ENCODE measurements around the gene KRTAP4-8.
"Not testable (repeated sequence)": the region's sequence is repeated elsewhere in the genome, so short reads cannot be mapped to it uniquely, and the experiment has no call there.

Gene KRTAP4-8

GRCh38 chr17:41116297-41116696, 18.4 kb upstream of the KRTAP4-8 start:
- Histone ChIP-seq H3K79me2 (ENCODE audit: insufficient read depth, low read length) (no peaks in the 10 kb centered on the region), H3K4me1 (ENCODE audit: insufficient read depth, low read length, poor library complexity, severe bottlenecking) (peaks cover 47% of the 10 kb centered on the region), H3F3A (ENCODE audit: low read depth) (peaks cover 7% of the 10 kb centered on the region; the same call in 1 of the 2 replicates), H4K20me1 (ENCODE audit: insufficient read depth, low read length, poor library complexity, severe bottlenecking) (no peaks in the 10 kb centered on the region), H3K9me2 (replicated peaks; ENCODE audit: low read depth, low read length) (no peaks in the 10 kb centered on the region), H3K27me3 (ENCODE audit: insufficient read depth, low read length, poor library complexity, severe bottlenecking) (no peaks in the 10 kb centered on the region), H3K9me3 (ENCODE audit: insufficient read depth, low read depth, low read length) (peaks cover 11% of the 10 kb centered on the region; the same call in 1 of the 2 replicates), H2AFZ (ENCODE audit: low read length) (no peak overlapping the region), H3K4me3 (ENCODE audit: low read length, poor library complexity, severe bottlenecking) (no peak overlapping the region), H3K4me2 (ENCODE audit: low read depth, low read length, poor library complexity, severe bottlenecking) (peak overlapping the region; percentile 31), H3K9ac (ENCODE audit: low read depth, low read length, poor library complexity, severe bottlenecking) (no peak overlapping the region), H3K36me3 (ENCODE audit: insufficient read depth, low read length) (no peaks in the 10 kb centered on the region)
- TF ChIP-seq CTCF (conservative IDR thresholded peaks at IDR 0.05; ENCODE audit: low read length) (no peak), EZH2phosphoT487 (IDR thresholded peaks at IDR 0.05; ENCODE audit: borderline replicate concordance) (no peak)

GRCh38 chr17:41111151-41111885, 13.4 kb upstream of the KRTAP4-8 start:
- Histone ChIP-seq H3K9me3 (ENCODE audit: insufficient read depth, low read depth, low read length) (peaks cover 11% of the 10 kb centered on the region; the same call in 1 of the 2 replicates), H3F3A (ENCODE audit: low read depth) (peaks cover 2% of the 10 kb centered on the region; the same call in 1 of the 2 replicates), H3K9ac (ENCODE audit: low read depth, low read length, poor library complexity, severe bottlenecking) (no peak overlapping the region), H3K4me3 (ENCODE audit: low read length, poor library complexity, severe bottlenecking) (no peak overlapping the region), H4K20me1 (ENCODE audit: insufficient read depth, low read length, poor library complexity, severe bottlenecking) (no peaks in the 10 kb centered on the region), H3K9me2 (replicated peaks; ENCODE audit: low read depth, low read length) (no peaks in the 10 kb centered on the region), H3K36me3 (ENCODE audit: insufficient read depth, low read length) (no peaks in the 10 kb centered on the region), H3K4me2 (ENCODE audit: low read depth, low read length, poor library complexity, severe bottlenecking) (no peak overlapping the region), H3K4me1 (ENCODE audit: insufficient read depth, low read length, poor library complexity, severe bottlenecking) (peaks cover 32% of the 10 kb centered on the region), H3K27me3 (ENCODE audit: insufficient read depth, low read length, poor library complexity, severe bottlenecking) (no peaks in the 10 kb centered on the region), H3K79me2 (ENCODE audit: insufficient read depth, low read length) (no peaks in the 10 kb centered on the region), H2AFZ (ENCODE audit: low read length) (no peak overlapping the region)
- no peak for TF ChIP-seq EZH2phosphoT487 (IDR thresholded peaks at IDR 0.05; ENCODE audit: borderline replicate concordance)
- no peak for TF ChIP-seq CTCF (conservative IDR thresholded peaks at IDR 0.05; ENCODE audit: low read length)

- not testable (repeated sequence) for H3K9me2 ChIP-seq (replicated peaks; ENCODE audit: low read depth, low read length); H4K20me1 ChIP-seq (ENCODE audit: insufficient read depth, low read length, poor library complexity, severe bottlenecking); H3K36me3 ChIP-seq (ENCODE audit: insufficient read depth, low read length); H3K9ac ChIP-seq (ENCODE audit: low read depth, low read length, poor library complexity, severe bottlenecking); H3K4me3 ChIP-seq (ENCODE audit: low read length, poor library complexity, severe bottlenecking); H3F3A ChIP-seq (ENCODE audit: low read depth); H3K27me3 ChIP-seq (ENCODE audit: insufficient read depth, low read length, poor library complexity, severe bottlenecking); H2AFZ ChIP-seq (ENCODE audit: low read length); H3K79me2 ChIP-seq (ENCODE audit: insufficient read depth, low read length)
- H3K9me3 ChIP-seq (ENCODE audit: insufficient read depth, low read depth, low read length): peaks cover 11% of the 10 kb centered on the region; the same call in 1 of the 2 replicates
- peak overlapping the region; percentile 2 for H3K4me2 ChIP-seq (ENCODE audit: low read depth, low read length, poor library complexity, severe bottlenecking)
- peaks cover 25% of the 10 kb centered on the region for H3K4me1 ChIP-seq (ENCODE audit: insufficient read depth, low read length, poor library complexity, severe bottlenecking)
Observed at GRCh38 chr17:41108728-41109386, 10.9 kb upstream of the KRTAP4-8 start.
